ENCODE measurements around the gene KRTAP5-10.
"Not testable (repeated sequence)": the region's sequence is repeated elsewhere in the genome, so short reads cannot be mapped to it uniquely, and the experiment has no call there.

Gene KRTAP5-10

DNA sequence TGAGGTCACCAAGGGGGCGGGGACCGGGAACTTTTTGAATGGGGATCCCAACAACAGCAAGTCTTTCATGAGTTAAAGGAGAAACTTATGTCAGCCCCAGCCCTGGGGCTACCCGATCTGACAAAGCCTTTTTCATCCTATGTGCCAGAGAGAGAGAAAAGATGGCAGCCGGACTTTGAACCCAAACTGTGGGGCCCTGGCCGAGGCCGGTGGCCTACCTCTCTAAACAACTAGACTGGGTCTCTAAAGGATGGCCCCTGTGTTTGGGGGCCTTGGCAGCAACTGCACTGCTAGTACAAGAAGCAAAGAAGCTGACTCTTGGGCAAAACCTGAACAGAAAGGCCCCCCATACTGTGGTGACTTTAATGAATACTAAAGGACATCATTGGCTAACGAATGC lies 48.6 kb downstream of the KRTAP5-10 start:
- DNase-seq, result not testable (repeated sequence)

DNA sequence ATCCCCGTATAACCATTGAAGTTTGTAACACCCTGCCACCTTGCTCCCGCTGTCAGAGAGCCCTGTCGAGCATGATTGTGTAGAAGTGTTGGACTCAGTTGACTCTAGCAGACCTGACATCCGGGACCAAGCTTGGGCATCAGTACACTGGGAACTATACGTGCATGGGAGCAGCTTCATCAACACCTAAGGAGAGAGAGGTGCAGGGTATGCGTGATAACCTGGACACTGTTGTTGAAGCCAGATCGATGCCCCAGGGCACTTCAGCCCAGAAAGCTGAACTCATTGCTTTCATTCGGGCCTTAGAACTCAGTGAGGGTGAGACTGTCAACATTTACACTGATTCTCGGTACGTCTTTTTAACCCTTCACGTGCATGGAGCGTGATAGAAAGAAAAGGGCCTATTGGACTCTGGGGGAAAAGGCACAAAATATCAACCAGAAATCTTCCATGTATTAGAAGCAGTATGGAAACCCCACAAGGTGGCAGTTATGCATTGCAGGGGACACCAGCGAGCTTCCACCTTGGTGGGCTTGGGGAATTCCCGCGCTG lies 49.1 kb downstream of the KRTAP5-10 start:
- DNase-seq, result not testable (repeated sequence)

DNA sequence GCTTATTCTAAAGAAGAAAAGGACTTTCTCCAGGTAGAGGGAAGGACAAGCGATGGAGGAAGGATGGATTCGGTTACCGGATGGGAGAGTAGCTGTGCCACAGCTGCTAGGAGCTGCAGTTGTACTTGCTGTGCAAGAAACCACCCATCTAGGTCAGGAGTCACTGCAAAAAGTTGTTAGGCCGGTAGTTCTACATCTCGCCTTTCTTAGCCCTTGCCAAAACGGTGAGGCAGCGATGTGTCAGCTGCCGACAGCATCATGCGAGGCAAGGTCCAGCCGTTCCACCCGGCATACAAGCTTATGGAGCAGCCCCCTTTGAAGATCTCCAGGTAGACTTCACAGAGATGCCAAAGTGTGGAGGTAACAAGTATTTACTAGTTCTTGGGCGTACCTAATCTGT lies 49.6 kb downstream of the KRTAP5-10 start:
- not testable (repeated sequence) for DNase-seq
